ENCODE results near the gene GPR34. TPM values are rescaled to one million over a fixed set of nuclear protein-coding genes. Genes with fewer than 3 reads are reported as not detected.
A peak's percentile ranks its signal among the peaks of the same experiment; 100 is the strongest.
"Not testable (repeated sequence)": the region's sequence is repeated elsewhere in the genome, so short reads cannot be mapped to it uniquely, and the experiment has no call there.

GPR34 gene, protein sequence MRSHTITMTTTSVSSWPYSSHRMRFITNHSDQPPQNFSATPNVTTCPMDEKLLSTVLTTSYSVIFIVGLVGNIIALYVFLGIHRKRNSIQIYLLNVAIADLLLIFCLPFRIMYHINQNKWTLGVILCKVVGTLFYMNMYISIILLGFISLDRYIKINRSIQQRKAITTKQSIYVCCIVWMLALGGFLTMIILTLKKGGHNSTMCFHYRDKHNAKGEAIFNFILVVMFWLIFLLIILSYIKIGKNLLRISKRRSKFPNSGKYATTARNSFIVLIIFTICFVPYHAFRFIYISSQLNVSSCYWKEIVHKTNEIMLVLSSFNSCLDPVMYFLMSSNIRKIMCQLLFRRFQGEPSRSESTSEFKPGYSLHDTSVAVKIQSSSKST
- 1 to 10 TPM; 1.0 to 1.4 TPM for total RNA-seq

DNA sequence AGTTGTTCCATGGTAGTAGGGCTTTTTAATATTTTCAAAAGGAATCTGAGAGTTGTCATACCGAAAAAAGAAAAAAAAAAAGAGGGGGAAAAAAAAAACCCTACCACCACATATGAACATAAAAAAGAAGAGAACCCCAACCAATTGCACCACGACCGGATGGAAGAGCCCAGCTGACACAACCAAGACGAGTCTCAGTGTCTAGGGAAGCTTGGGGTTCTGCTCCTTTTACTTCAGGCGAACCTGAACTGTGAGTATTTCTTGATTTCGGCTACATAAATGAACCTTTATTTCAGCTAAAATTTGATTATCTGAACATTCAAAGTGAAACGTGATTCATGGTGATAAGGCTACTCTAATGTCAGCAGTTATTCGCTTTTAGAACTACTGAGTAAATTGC, at the start of gene GPR34:
Gene GPR34, plus strand, starts transcription at position 139 of the 400 bp plus-strand sequence. CDS start 6,661 bp downstream, outside the sequence.
- Mint-ChIP-seq H3K4me3 (peak within 1 kb of the TSS; percentile 18), H3K4me1 (peaks cover 29% of the 10 kb centered on the region), H3K27ac (peak within 1 kb of the TSS; percentile 62), H3K36me3 (peaks cover 16% of the 10 kb centered on the region), H3K9me3 (no peaks in the 10 kb centered on the region), H3K27me3 (no peaks in the 10 kb centered on the region)
- DNase-seq, result peak; percentile 21

DNA sequence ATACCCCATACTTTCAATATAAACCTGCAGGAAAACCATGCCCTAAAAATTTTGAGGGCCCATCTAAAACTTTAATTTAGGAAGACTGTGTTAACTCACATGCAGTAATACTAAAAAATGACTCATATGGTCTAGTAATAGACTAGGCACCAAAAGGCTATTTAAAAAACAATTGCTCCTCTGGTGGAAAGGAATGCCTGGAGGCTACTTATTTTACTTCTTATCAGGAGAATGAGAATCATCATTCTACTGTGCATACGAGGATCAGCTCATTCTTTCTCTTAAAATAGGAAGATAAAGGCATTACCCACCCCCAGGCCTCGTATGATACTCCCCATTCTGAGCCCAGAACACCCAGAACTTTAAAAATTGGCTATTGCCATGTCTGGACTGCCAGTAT, 42.6 kb upstream of the GPR34 start:
- H3K27ac Mint-ChIP-seq, DNase-seq, H3K4me1 Mint-ChIP-seq, H3K27me3 Mint-ChIP-seq, H3K4me3 Mint-ChIP-seq: not testable (repeated sequence)
- peaks cover 20% of the 10 kb centered on the region for H3K9me3 Mint-ChIP-seq
- H3K36me3 Mint-ChIP-seq, result peaks cover 57% of the 10 kb centered on the region

DNA sequence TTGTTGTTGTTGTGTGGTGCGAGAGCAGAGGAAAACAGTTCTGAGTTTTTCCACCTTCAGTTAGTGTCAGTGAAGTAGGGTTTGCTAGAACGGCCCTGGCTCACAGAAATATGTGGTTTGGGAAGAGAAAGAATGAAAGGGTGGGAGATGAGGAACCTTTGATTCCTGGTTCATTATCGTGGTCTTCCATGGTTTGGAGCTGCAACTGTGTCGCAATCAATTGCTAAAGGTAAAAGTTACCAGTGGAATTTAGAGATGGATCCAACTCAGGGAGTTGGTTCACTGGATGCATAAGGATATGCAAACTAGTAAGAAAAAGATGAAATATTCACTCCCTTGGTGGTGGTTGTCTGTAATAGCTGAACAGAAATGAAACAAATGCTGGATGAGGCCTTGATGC, 35.6 kb upstream of the GPR34 start:
- Mint-ChIP-seq H3K4me3 (no peak overlapping the region), H3K36me3 (peaks cover 61% of the 10 kb centered on the region), H3K27me3 (no peaks in the 10 kb centered on the region), H3K27ac (no peak overlapping the region), H3K9me3 (peaks cover 11% of the 10 kb centered on the region), H3K4me1 (no peaks in the 10 kb centered on the region)
- no peak for DNase-seq

DNA sequence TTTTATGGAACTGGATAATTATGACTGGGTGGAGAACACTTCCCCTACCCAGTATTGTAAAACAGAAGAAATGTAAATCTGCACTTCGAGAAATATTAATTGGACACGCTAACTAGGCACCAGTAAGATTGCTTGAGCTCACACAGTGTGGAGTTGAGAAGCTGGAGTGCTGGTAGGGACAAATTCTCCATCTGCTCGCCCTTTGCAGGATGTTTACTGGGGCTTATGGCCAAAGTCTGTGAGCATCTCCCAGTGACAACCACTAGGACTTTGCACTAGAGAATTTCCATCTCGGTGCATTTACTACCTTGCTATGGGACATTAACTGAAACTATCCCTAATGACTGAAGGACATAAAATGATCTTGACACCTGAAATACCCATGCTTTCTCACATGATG, 33.7 kb upstream of the GPR34 start:
- Mint-ChIP-seq H3K4me1 (no peaks in the 10 kb centered on the region), H3K27ac (no peak overlapping the region), H3K9me3 (peaks cover 3% of the 10 kb centered on the region), H3K4me3 (no peak overlapping the region), H3K36me3 (peaks cover 57% of the 10 kb centered on the region), H3K27me3 (no peaks in the 10 kb centered on the region)
- no peak for DNase-seq

DNA sequence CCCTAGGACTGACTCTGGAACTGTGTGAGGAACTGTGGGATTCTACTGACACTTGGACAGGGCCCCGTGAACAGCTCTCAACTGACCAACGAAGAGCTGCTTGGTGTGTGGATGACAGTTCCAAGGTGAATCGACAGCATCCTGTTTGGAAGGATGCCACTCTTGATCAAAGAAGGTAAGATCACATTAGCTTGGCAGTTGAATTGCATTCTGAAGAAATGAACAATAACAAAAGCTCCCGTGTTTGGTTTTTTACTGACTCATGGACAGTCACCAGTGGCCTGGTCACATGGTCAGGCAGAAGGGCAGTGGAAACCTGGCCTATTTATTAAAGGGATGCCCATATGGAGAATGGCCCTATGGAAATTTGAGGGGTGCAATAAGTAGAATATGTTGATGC, 33.1 kb upstream of the GPR34 start:
- Mint-ChIP-seq H3K9me3 (peaks cover 3% of the 10 kb centered on the region), H3K27me3 (no peaks in the 10 kb centered on the region), H3K4me3 (no peak overlapping the region), H3K4me1 (no peaks in the 10 kb centered on the region), H3K36me3 (peaks cover 55% of the 10 kb centered on the region), H3K27ac (no peak overlapping the region)
- no peak for DNase-seq

DNA sequence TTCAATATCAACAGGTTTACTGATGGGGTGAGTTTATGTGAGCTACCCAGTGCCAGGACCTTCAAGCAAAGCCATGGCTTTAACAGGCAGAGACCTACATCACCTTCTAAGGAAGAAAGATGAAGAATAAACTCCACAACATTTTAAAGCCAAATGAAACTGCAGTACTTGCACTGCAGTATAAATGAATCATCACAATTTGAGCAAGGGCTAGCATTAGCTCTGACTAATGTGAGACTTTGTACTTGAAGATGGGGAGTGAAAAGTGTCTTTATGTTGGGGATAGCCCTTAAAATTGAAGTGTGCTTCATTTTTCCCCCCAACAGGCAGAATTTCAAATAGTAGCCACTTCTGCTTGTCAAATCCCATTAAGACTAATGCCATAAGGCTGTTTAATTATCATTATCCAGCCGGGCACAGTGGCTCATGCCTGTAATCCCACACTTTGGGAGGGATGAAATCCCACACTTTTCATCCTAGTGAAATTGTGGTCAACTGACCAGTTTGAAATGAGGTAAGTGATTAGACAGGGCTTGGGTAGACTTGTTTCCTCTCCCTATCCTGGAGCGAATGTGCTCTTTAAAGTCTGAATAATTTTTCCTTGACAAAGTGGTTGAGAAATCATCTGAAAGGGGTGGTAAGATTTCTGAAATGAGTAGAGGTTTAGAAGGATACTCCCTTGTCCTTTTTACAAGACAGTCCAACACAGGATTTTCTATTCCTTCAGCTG, 27.2 kb upstream of the GPR34 start:
- H3K4me3 Mint-ChIP-seq, result no peak overlapping the region
- no peaks in the 10 kb centered on the region for H3K27me3 Mint-ChIP-seq
- H3K9me3 Mint-ChIP-seq, result no peaks in the 10 kb centered on the region
- peaks cover 25% of the 10 kb centered on the region for H3K4me1 Mint-ChIP-seq
- H3K36me3 Mint-ChIP-seq, result peaks cover 23% of the 10 kb centered on the region
- peak overlapping the region; percentile 29 for H3K27ac Mint-ChIP-seq
- DNase-seq, result no peak

DNA sequence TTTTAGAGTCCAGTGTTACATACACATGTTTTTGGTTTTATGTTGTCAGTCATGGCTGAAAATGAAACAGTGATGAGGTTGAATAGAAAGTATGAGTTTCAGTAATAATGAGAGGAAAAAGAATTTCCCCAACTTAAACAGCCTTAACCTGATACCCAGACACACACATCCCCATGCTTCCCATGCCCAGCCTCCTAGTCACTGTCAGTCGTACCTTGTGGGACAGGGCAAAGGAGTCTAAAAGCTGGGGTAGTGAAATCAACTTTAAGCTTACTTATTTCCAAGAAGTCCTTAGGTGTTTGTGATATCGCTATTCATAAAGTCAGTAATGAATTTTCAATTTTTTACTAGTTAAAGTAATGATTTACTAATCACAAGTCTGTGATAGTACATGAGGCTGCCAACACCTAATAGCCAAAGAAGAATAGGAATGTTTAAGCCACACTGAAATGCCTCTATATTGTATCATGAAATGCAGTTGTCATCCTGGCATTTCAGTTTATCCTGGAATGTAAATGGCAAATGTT, 24.3 kb upstream of the GPR34 start:
- Mint-ChIP-seq H3K27ac (peak overlapping the region; percentile 92), H3K36me3 (peaks cover 11% of the 10 kb centered on the region), H3K9me3 (no peaks in the 10 kb centered on the region), H3K4me3 (no peak overlapping the region), H3K27me3 (no peaks in the 10 kb centered on the region), H3K4me1 (peaks cover 41% of the 10 kb centered on the region)
- DNase-seq, result peak; percentile 26

DNA sequence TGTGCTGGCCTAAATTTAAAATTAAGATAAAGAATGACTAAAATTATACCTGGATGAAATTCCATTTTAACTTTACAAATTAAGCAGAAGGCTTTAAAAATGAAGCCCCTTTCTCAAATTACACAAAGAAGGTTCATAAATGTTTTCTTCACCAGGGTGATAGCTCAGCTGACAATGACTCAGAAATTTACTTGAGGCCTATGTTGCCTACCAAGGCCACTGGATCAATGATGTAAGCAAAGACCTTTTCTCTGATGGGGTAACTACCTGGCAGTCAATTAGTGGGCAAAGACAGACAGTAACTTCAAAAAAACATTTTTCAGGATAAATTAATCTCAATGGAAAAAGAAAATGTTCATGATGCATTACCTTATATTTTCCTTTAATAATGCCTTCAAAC, 23.9 kb upstream of the GPR34 start:
- H3K9me3 Mint-ChIP-seq, result no peaks in the 10 kb centered on the region
- no peaks in the 10 kb centered on the region for H3K27me3 Mint-ChIP-seq
- no peak for DNase-seq
- H3K27ac Mint-ChIP-seq, result peak overlapping the region; percentile 92
- peaks cover 43% of the 10 kb centered on the region for H3K4me1 Mint-ChIP-seq
- H3K36me3 Mint-ChIP-seq, result peaks cover 14% of the 10 kb centered on the region
- H3K4me3 Mint-ChIP-seq, result peak overlapping the region; percentile 64

DNA sequence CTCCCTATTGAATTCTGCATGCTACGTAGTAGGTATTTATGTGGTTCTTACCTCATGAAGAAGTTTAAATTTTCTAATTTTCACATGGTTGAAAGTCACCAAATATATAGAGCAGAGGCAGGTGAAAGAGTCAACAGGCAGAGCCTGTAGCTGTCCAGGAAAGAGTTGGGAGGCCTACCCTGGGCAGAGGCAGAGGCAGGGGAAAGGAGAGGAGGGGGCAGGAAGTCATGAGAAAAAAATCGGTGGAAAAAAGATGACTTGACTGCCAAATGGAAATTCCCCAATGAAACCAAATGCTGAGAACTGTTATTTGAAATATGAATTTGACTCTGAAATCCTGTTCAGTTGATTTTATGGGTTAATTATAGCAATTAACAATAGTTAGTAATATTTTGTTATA, 23.1 kb upstream of the GPR34 start:
- H3K36me3 Mint-ChIP-seq, result peaks cover 12% of the 10 kb centered on the region
- H3K9me3 Mint-ChIP-seq, result no peaks in the 10 kb centered on the region
- H3K4me3 Mint-ChIP-seq, result peak overlapping the region; percentile 64
- peaks cover 48% of the 10 kb centered on the region for H3K4me1 Mint-ChIP-seq
- H3K27me3 Mint-ChIP-seq, result no peaks in the 10 kb centered on the region
- H3K27ac Mint-ChIP-seq, result peak overlapping the region; percentile 92
- DNase-seq, result peak; percentile 19

DNA sequence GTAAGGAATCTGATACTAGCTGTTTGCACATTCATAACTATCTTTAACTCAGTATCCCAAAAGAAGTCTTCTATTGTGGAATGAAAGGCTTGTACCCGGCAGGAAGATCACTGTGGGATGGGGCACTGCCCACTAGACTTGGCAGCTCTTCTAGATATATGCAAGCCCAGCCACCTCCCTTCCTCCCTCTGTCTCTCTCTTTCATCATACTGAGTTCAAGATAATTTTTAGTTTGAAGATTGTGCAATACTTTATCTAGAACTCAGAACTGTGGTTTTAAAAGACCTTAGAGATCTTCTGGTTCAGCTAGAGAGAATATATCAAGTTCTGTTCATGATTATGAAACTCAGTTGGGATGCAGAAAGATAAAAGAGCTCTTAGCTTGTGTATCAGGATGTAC, 22.5 kb upstream of the GPR34 start:
- no peaks in the 10 kb centered on the region for H3K9me3 Mint-ChIP-seq
- H3K27me3 Mint-ChIP-seq, result no peaks in the 10 kb centered on the region
- H3K27ac Mint-ChIP-seq, result peak overlapping the region; percentile 92
- peaks cover 12% of the 10 kb centered on the region for H3K36me3 Mint-ChIP-seq
- DNase-seq, result no peak
- peak overlapping the region; percentile 64 for H3K4me3 Mint-ChIP-seq
- H3K4me1 Mint-ChIP-seq, result peaks cover 51% of the 10 kb centered on the region

DNA sequence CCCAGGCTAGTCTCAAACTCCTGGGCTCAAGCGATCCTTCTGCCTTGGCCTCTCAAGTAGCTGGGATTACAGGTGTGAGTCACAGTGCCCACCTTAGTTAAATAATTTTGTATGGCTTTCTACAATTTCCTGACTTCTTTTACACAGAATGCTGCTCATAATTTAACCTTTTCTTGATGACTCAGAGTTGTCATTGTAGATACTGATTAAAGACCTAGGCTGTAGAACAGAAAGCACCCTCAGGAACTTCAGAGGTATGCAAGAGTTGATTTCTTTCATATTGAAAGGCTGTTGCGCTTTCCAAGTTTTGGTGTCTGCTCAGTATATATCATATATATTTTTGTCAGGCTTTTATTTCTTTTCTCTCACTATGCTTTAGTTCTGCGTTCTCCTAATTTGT, 21.1 kb upstream of the GPR34 start:
- Mint-ChIP-seq H3K27me3 (no peaks in the 10 kb centered on the region), H3K36me3 (peaks cover 17% of the 10 kb centered on the region), H3K4me3 (peak overlapping the region; percentile 25), H3K27ac (peak overlapping the region; percentile 68), H3K4me1 (peaks cover 51% of the 10 kb centered on the region), H3K9me3 (no peaks in the 10 kb centered on the region)
- no peak for DNase-seq

DNA sequence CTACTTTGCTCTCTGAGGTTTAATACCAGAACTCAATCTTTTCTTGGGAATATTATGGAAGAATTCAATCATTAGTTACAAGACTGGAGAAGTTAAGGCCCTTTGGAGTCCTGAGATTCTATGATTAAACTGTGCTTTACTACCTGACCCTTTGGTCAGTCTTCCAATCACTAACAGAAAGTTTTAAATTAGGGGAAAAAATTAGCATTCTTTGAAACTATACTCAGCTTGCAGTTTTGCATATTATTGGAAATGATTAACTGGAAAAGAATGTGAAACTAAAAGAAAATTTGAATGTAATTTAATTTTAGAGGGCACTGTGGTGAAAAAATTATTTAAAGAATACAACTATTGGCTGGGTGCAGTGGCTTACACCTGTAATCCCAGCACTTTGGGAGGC, 18.7 kb upstream of the GPR34 start:
- DNase-seq, result no peak
- Mint-ChIP-seq H3K4me3 (no peak overlapping the region), H3K9me3 (no peaks in the 10 kb centered on the region), H3K4me1 (peaks cover 51% of the 10 kb centered on the region), H3K27ac (peak overlapping the region; percentile 45), H3K36me3 (peaks cover 21% of the 10 kb centered on the region), H3K27me3 (no peaks in the 10 kb centered on the region)

DNA sequence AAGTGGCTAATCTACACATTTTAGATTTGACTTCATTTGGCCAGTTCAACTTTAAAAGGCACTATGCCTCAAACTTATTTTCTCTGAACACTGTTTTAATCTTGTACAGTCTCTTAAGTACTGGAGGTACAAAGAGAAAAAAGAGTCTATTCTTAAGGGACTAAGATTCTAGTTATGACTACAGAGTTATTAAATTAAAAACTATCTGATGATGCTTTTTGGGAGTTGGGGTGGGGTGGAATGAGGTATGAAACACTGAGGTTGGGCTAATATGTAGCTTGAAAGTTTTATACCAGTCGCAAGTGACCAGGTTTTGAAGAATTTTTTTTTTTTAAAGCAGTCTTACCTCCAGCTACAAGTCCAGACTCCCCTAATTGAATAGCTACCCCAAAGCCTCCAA, 17.7 kb upstream of the GPR34 start:
- H3K4me3 Mint-ChIP-seq, result no peak overlapping the region
- no peak overlapping the region for H3K27ac Mint-ChIP-seq
- no peak for DNase-seq
- no peaks in the 10 kb centered on the region for H3K27me3 Mint-ChIP-seq
- peaks cover 22% of the 10 kb centered on the region for H3K36me3 Mint-ChIP-seq
- H3K4me1 Mint-ChIP-seq, result peaks cover 41% of the 10 kb centered on the region
- no peaks in the 10 kb centered on the region for H3K9me3 Mint-ChIP-seq

DNA sequence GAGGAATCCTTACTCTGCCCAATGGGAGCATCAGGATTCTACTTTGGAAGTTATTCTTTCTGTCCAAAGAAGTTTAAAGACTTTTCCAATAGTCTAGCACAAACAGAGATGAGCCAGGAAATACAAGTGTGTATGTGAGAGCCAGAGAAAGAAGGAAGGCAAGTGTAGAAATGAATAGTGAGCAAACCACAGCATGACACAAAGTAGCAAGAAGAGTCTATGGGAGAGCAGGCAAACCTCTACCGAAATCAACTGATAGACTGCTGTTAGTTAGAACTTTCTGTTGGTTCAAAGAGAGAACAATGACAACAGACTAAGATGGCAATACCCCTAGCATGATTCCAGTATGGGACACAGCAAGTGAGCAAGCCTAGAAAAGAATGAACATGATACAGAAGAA, 16.1 kb upstream of the GPR34 start:
- H3K27ac Mint-ChIP-seq, result no peak overlapping the region
- peaks cover 2% of the 10 kb centered on the region for H3K9me3 Mint-ChIP-seq
- no peak overlapping the region for H3K4me3 Mint-ChIP-seq
- peaks cover 27% of the 10 kb centered on the region for H3K36me3 Mint-ChIP-seq
- H3K27me3 Mint-ChIP-seq, result no peaks in the 10 kb centered on the region
- peaks cover 28% of the 10 kb centered on the region for H3K4me1 Mint-ChIP-seq
- DNase-seq, result no peak

DNA sequence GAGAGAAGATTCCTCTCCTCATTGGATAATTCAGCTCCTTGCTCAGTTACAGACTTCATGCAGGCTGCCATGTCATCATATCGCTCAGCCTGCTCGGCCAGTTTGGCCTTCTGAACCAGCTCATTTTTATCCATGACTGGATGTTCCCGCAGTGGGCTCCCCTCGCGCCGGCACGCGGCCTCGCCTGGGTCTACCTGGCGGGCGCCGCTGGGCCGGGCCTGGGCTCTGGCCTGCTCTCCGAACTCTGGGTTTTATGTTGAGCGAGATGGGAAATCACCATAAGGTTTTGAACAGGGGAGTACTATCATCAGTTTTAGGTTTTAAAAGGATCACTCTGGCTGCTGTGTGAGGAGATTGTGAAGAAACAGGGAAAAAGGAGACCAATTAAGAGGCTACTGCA, 12.4 kb upstream of the GPR34 start:
- H3K27ac Mint-ChIP-seq, DNase-seq, H3K27me3 Mint-ChIP-seq, H3K4me1 Mint-ChIP-seq, H3K9me3 Mint-ChIP-seq, H3K4me3 Mint-ChIP-seq: not testable (repeated sequence)
- H3K36me3 Mint-ChIP-seq, result peaks cover 22% of the 10 kb centered on the region
